Measurements from ENCODE around the gene AKR1C1.
"Not testable (repeated sequence)": the region's sequence is repeated elsewhere in the genome, so short reads cannot be mapped to it uniquely, and the experiment has no call there.

The AKR1C1 gene

DNA sequence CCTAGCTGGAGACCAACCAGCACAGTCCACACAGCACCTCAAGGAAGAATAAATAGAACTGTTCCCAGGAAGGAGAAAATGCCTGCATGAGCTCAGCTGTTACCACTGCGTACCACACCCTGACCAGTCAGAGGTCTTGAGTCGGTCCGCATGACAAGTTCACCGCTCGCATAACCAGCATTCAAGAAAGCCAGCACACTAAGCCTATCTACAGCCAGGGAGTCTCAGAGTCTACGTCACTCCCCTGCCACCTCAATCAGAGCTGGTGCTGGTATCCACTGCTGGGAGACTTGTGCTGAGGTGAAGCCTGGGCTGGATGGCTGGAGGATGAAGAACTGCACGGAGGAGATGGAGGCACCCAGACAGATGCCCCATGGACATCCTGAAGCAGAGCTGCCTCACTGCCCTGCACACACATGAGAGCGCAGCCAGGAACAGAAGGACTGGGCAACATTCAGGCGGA lies 19.6 kb downstream of the AKR1C1 start:
- DNase-seq (ENCODE audit: extremely low read depth in 1 of 2, low read depth in 1 of 2) = no peak

DNA sequence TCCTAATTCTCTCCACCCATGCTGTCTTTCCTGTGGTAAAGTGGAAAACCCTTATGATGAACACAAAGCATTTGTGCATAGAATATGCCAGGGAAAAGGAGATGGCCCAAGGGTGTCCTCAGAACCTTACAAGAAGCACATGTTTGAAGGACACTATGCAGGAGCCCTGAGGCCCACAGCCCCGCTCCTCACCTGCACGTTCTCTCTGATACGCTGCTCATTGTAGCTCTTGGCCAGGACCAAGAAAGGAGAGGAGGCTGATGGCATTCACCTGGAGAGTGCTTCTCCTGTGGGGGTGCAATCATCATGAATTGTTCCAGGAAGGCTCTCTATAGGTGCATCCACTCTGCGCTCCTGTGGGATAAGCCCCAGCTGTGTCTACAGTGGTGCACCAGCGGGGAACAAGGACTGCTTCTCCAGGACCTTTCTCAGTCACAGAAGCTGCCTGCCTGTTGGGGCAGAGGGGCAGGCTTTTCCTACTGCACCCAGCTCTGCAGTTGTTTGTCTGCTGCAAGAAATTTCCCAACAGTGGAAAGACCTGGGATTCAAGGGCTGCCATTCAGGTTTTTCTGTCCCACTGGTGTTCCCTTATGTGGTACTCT lies 20.5 kb downstream of the AKR1C1 start:
- no peak for DNase-seq (ENCODE audit: extremely low read depth in 1 of 2, low read depth in 1 of 2)

DNA sequence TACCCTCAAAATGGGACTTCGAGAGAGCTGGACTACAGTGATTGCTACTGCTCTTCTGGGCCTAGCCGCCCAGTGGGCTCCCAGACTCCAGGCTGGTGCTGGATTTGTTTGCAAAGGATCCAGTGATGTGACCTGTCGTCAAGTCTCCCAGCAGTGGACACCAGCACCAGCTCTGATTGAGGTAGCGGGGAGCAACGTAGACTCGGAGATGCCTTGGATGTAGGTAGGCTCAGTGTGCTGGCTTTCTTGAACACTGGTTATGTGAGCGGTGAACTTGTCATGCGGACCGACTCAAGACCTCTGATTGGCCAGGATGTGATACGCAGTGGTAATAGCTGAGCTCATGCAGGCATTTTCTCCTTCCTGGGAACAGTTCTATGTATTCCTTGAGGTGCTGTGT lies 21.0 kb downstream of the AKR1C1 start:
- DNase-seq (ENCODE audit: extremely low read depth in 1 of 2, low read depth in 1 of 2) = no peak

DNA sequence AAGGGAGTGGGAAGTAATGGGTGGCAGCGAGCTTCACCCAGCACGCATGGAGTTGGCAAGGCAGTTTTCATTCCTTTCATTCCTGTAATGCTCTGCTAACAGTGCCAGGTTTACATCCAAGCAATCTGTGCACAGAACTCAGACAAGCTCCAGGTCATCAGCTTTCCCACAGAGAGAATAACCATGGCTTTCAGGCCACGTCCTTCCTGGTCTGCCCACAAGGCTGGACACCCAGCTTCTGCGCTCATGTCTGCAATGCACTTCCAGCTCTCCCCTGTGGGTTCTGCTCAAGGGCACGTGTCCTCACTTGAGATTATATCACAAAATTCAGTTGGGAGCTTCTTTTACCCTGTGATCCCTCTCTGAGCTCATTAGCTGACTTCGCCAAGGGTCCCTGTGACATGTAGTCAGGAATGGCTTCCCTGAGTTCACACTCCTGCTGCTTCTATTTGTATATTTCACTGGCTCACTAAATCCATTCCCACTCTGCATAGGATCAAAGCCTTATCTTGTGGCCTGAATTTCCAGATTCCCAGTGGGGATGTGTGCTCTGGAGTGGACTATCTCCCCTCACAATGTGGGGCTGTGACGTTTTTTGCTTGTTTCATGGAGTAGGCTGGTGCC lies 21.9 kb downstream of the AKR1C1 start:
- DNase-seq (ENCODE audit: extremely low read depth in 1 of 2, low read depth in 1 of 2) = no peak

DNA sequence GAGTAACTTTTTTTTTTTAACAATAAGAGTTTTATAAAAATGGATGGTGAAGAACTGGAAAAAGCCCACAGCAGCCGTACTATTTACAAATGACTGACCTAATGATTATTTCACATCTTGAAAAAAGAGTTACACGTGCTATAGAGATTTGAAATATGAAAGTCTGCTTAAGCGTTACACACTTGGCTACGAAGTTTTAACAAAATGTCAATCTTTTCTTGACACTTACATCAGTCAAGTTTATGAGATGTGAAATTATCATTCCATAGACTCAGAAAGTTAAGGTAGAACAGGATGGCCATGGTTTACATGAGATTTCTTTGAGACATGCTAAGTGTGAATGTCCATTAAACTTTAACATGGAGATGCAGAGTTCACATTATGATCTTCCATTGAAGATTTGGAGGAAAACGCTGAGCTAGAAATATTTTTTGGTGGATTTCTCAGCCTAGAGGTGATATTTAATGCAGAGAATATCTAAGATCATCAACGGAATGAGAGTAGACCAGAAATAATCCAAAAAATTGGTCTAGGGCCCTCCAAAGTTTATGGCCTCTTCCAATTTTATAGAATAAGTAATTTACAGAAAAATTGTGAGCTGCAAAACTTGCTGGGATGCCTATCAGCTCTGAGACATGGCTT lies 24.9 kb downstream of the AKR1C1 start:
- DNase-seq (ENCODE audit: extremely low read depth in 1 of 2, low read depth in 1 of 2) = not testable (repeated sequence)

DNA sequence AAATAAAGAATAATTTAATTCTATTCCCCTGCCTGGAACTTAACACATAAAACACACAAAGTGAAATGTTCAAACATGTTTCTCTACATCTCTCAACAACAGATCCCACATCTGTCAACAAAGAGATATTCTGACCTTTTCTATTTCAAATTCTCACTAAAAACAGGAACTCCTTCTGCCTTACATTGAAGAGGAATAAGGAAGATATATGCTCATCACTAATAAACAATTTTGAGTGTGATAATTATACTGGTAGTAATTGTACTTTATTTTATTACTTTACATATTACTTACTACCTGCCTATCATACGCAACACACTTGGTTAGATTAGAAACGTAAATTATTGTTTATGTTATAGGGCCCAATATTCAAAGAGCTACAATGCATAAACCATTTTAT lies 27.0 kb downstream of the AKR1C1 start:
- DNase-seq (ENCODE audit: extremely low read depth in 1 of 2, low read depth in 1 of 2) = no peak

DNA sequence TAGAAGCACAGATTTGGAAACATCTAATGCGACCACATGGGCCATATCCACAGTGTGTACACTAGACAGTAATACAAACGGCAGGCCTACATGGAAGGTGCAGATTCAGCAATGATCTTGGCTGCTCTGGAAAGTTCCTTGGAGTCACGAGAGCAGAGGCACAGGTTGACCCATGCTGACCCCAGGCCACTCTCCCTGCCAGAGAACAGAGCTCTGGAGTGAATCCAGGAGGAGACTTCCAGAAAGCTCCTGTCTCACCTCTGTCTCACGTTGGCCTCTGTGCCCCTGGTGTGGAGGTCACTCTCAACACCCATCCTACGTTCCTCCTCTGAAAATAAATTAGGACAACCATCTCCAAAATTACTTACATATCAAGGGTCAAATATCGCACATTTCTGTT lies 28.2 kb downstream of the AKR1C1 start:
- not testable (repeated sequence) for DNase-seq (ENCODE audit: extremely low read depth in 1 of 2, low read depth in 1 of 2)

DNA sequence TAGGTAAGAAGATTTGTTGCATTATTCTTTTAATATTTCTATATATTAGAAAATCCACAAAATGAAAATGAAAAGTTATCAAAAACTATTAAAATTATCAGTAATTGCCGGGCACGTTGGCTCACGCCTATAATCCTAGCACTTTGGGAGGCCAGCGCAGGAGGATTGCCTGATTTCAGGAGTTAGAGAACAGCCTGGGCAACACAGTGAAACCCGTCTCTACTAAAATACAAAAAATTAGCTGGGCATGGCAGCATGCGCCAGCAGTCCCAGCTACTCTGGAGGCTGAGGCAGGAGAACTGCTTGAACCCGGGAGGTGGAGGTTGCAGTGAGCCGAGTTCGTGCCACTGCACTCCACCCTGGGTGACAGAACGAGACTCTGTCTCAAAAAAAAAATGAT lies 29.3 kb downstream of the AKR1C1 start:
- DNase-seq (ENCODE audit: extremely low read depth in 1 of 2, low read depth in 1 of 2) = not testable (repeated sequence)

DNA sequence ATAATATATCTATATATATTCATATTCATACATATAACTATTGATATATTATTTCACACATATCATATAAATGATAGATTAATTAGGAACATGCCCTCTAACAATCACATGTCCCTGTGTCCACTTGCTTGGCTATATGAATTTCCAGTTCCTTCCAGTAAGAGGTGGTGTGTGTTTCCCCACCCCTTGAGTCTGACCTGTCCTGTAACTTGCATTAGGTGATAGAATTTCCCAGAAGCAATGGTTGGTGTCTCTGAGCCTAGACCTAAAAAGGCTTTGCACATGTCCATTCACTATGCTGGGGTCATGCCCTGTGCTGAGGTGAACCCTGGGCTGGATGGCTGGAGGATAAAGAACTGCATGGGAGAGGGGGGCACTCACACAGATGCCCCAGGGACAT lies 31.0 kb downstream of the AKR1C1 start:
- not testable (repeated sequence) for DNase-seq (ENCODE audit: extremely low read depth in 1 of 2, low read depth in 1 of 2)

DNA sequence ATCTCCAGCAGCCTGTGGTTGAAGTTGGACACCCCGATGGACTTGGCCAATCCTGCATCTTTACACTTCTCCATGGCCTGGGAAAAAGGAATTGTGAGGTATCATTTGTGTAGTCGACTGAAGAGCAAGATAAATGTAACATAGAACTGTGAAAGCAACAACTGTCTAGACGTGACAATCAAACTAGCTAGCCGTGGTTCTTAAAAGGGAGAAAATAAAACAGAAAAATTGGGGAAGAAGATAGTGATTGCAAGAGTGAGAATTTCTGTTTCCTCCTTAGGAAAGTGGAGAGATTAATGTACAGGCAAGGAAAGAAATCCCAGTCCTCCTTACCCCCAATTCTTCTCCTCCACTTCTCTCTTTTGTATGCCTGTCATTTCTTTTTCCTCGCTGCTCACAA lies 35.5 kb downstream of the AKR1C1 start:
- no peak for DNase-seq (ENCODE audit: extremely low read depth in 1 of 2, low read depth in 1 of 2)

DNA sequence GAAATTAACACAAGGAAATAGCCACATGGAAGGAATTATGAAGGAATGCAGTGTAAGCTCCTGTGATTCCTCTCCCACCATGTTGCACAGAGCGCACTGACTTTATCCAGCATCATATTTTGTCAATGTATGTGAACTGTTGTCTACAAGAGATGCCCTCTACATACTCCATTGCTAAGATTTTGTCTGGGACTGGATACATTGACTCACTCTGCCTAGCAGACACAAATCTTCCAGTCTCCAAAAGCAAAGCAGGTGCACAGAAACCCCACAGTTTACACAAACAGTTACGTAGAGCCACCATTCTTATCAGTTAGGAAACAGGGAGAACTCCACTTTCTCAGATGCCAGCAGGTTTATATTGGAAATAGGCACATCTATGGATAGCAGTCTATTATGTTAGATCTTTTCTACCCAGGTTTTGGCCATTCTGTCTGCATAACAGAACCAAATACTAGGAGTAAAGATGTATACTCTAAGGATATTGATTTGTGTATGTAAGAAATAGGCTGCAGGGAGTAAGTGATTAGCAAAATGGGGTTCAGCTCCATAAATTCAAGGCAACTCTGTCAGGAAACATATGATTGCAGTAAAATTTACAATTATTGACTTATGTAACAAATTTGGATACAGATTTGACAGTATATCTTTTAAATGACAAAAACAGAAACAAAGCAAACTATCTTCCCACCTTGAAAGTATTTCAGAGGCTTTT lies 39.0 kb downstream of the AKR1C1 start:
- no peak for DNase-seq (ENCODE audit: extremely low read depth in 1 of 2, low read depth in 1 of 2)

DNA sequence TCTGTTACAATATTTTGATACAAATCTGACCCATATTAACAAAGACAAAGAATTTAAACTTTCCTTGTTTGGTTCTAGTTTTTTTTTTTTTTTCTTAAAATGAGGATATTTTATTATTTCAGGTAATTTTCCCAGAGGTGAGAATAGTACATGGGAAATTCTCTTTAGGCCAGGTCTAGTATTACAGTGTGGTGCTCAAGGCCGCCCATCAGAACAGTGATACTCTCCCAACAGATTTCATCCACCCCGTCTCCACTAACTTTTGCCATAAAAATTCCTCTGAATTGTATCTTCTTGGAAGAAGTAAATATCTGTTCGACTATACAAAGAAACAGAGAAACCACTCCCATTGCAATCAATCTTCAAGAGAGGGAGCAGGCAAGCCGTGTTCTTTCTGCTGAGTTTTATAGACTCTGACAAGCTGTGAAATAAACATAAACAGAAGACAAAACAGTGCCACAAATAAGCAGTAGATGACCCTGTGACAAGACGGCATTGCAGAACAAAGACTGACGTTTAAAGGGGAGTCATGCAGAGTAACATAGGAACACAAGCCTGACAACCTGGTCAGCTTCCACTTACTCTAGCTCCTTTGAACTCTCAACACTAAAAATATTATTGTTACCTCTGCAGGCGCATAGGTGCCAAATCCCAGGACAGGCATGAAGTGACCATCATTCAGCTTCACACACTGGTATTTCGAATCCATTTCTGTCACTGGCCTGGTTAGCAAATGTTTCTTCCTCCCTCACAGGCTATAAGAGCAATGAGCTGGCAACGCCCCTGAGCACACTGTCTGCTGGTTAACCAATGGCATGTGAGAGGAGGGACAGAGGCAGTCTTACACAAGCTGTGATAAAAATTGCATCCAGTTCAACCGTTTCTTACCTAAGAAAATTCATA lies 40.2 kb downstream of the AKR1C1 start, which contains the start of gene AKR1C2:
AKR1C2 (minus strand) TSS at position 731 of the 903 bp plus-strand sequence; CDS start at position 709, 22 bp downstream.
- not testable (repeated sequence) for DNase-seq (ENCODE audit: extremely low read depth in 1 of 2, low read depth in 1 of 2)

DNA sequence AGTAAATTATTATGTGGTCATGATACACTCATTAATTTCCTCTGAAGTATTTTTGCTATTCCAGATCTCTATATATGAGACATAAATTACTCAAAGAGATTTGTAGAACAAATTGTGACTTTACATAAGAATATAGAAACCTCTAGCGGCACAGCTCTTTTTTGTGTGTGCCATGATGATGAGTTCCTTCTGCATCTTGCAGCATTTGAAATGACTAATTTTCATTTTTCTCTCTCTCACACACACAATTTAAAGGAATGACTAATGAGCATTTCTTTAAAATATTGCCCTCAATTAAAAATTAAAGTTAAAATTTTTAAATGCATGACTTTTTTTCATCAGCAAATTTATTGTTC lies 40.8 kb downstream of the AKR1C1 start:
- DNase-seq (ENCODE audit: extremely low read depth in 1 of 2, low read depth in 1 of 2) = not testable (repeated sequence)

DNA sequence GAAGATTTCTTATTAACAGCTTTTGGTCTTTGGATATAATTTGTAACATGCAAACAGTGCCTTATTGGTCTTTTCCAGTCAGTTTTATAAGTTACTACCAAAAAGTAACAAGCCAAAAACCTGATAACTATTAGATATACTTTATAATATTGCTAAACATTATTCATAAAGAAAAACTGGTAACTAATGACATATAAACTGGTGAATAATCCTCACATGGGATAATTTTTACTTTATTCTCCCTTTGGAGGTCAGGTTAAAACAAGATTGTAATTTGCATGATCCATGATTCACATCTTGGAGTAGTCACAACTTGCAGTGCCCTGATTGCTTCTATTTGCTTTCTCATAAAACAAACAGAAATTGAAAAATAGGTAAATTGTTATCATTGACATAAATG lies 41.3 kb downstream of the AKR1C1 start:
- not testable (repeated sequence) for DNase-seq (ENCODE audit: extremely low read depth in 1 of 2, low read depth in 1 of 2)

DNA sequence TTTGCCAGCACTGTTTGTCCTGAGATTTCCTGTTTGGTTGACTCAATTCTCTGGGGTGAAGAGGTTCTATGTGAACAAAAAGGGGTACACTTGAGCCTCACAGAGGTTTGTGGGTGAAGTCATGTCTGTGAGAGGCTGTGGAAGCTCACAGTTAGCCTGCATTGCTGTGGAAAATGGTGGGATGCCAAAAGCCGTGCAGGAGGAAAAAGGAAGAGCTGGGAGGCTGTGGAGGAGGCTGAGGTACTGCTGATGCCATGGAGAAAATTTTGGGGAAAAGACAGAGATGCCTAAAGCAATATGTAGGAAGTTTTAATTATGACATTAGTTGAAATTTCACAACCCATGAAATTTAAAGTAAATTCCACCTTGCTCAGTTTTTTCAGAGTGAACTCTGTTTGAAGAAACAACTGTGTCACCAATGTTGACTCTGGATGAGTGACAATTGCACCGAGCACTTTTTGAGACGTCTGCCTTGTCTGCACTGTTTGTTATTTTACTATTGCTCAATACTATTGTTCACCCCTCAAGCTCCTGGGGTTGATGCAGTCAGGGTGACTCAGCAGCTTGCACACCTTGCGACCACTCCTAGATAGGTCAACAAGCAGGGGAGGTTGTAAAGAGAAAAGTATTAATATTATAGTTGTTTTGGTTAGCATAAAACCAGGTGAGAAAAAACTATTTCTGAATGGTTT lies 45.8 kb downstream of the AKR1C1 start:
- not testable (repeated sequence) for DNase-seq (ENCODE audit: extremely low read depth in 1 of 2, low read depth in 1 of 2)

DNA sequence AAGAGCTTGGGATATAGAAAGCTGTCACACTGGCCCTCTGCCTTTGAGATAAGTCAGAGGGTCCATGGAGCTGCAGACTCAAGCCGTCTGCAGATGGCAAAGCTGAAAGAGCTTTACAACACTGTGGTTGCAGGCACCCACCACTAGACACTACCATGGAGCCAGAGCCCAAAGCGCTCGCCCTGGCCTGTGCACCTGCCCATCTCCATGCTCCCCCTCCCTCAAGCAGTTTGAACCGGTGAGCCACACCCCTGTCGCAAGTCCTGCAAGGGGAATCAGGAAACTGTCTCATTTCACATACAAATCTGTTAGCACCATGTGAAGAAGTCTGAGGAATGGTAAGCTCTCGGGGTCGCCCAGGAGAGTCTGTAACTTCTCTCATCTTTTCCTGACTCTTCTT lies 46.8 kb downstream of the AKR1C1 start:
- DNase-seq (ENCODE audit: extremely low read depth in 1 of 2, low read depth in 1 of 2) = not testable (repeated sequence)

DNA sequence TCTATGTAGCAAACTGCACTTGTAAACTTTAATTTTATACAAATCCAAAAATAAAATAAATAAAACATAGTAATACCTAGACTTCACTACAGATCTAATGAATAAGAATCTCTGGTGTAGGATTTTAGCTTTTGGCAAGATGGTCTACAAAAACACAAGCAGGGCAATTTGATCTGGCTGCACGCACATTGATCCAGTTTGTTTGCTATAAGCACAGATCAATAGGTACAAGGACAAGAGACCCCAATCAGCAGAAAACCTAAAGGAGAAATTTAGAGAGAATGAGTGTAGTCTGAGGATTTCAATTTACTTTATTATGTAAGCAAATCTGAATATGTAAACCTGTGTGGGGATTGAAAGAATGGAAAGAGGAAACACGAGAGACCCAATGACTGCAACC lies 48.2 kb downstream of the AKR1C1 start:
- DNase-seq (ENCODE audit: extremely low read depth in 1 of 2, low read depth in 1 of 2) = not testable (repeated sequence)

DNA sequence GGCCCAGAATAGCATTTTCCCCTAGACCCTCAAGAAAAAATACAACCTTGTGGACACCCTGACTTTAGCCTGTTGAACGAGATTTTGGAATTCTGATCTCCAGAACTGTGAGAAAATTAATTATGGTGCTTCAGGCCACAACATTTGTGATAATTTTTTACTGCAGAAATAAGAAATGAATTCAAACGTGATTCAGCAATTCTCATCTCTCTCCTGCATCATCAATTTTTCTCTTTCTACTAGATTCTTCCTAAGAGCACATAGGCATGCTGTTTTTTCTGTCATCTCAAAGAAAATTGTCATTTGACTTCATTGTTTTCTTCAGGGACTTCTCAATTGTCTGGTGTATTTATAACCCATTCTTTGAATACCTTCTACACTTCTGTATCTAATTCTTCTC lies 49.4 kb downstream of the AKR1C1 start:
- no peak for DNase-seq (ENCODE audit: extremely low read depth in 1 of 2, low read depth in 1 of 2)

DNA sequence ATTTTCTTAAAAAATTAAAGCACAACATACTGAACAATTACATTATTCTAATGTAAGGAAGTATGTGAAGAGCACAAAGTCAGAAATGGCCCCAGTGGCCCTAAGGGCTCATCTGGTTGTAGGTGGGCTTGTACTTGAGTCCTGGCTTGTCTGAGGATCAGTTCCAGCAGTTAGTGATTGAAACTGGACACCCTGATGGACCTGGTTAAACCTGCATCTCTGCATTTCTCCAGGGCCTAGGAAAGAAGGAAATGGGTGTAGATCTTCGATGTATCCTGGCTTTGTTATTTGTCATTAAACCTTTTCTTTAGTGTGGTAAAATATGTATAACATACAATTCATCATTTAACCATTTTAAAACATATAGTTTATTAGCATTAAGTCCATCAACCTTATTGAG lies 50.2 kb downstream of the AKR1C1 start:
- no peak for DNase-seq (ENCODE audit: extremely low read depth in 1 of 2, low read depth in 1 of 2)

All from stimulated activated CD8-positive, alpha-beta memory T cell treated with anti-CD3 and anti-CD28 coated beads, Interleukin-7, amount 100 ng/mL, for 48 hours (primary cell).